ENCODE measurements around the gene NFKBIB.

Gene NFKBIB

GRCh38 chr19:38907670-38908069 is 7.9 kb downstream of the NFKBIB start:
- no peak overlapping the region for H3K4me3 ChIP-seq
- H3K36me3 ChIP-seq (ENCODE audit: insufficient read depth, low read length), result peaks cover 24% of the 10 kb centered on the region; the same call in 1 of the 2 replicates
- H3K9ac ChIP-seq (ENCODE audit: insufficient read length), result no peak overlapping the region
- no peaks in the 10 kb centered on the region for H3K9me3 ChIP-seq (ENCODE audit: low read depth, low read length)
- no peak overlapping the region for H3K27ac ChIP-seq
- DNase-seq (ENCODE audit: low read depth, low spot score), result no peak
- TF ChIP-seq EZH2 (IDR thresholded peaks at IDR 0.05) (no peak), FOXP2 (optimal IDR thresholded peaks at IDR 0.05; ENCODE audit: control extremely low read depth, extremely low read length, insufficient read depth) (no peak), POLR2AphosphoS5 (IDR thresholded peaks at IDR 0.05; ENCODE audit: borderline replicate concordance, low read depth, low read length) (no peak)

- Histone ChIP-seq H3K36me3 (ENCODE audit: insufficient read depth, low read length) (peaks cover 24% of the 10 kb centered on the region; the same call in 1 of the 2 replicates), H3K9me3 (ENCODE audit: low read depth, low read length) (no peaks in the 10 kb centered on the region), H3K4me3 (no peak overlapping the region), H3K9ac (ENCODE audit: insufficient read length) (no peak overlapping the region), H3K27ac (no peak overlapping the region)
- no peak for DNase-seq (ENCODE audit: low read depth, low spot score)
- TF ChIP-seq FOXP2 (optimal IDR thresholded peaks at IDR 0.05; ENCODE audit: control extremely low read depth, extremely low read length, insufficient read depth) (no peak), POLR2AphosphoS5 (IDR thresholded peaks at IDR 0.05; ENCODE audit: borderline replicate concordance, low read depth, low read length) (no peak; the same call in 1 of the 2 replicates), EZH2 (IDR thresholded peaks at IDR 0.05) (no peak)
Observed at GRCh38 chr19:38908911-38909310, 9.1 kb downstream of the NFKBIB start.

DNA sequence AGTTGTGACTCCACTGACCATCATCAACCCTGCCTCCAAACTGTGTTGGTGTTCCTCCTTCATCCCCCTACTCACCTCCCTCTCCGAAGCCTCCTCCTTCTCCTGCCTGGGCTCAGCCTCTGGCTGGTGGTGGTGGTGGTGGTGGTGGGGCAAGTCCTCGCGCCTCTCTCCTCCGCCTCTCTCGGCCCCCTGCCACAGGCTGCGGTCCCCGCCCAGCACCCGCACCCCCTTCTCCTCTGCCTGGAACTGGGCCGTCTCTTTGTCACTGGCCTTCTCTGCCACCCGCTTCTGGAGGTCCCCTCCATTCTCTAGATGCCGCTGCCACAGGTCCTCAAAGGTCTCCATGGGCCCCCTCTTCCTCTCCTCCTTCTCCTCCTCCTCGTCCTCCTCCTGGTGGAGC is 10.7 kb downstream of the NFKBIB start:
- H3K36me3 ChIP-seq (ENCODE audit: insufficient read depth, low read length), result peaks cover 14% of the 10 kb centered on the region; the same call in 1 of the 2 replicates
- no peak overlapping the region for H3K27ac ChIP-seq
- H3K9ac ChIP-seq (ENCODE audit: insufficient read length), result no peak overlapping the region
- DNase-seq (ENCODE audit: low read depth, low spot score), result no peak
- no peaks in the 10 kb centered on the region for H3K9me3 ChIP-seq (ENCODE audit: low read depth, low read length)
- H3K4me3 ChIP-seq, result no peak overlapping the region
- no peak for TF ChIP-seq FOXP2 (optimal IDR thresholded peaks at IDR 0.05; ENCODE audit: control extremely low read depth, extremely low read length, insufficient read depth)
- no peak for TF ChIP-seq EZH2 (IDR thresholded peaks at IDR 0.05)
- no peak for TF ChIP-seq POLR2AphosphoS5 (IDR thresholded peaks at IDR 0.05; ENCODE audit: borderline replicate concordance, low read depth, low read length)

- Histone ChIP-seq H3K36me3 (ENCODE audit: insufficient read depth, low read length) (peaks cover 11% of the 10 kb centered on the region; the same call in 1 of the 2 replicates), H3K27ac (no peak overlapping the region), H3K4me3 (no peak overlapping the region), H3K9ac (ENCODE audit: insufficient read length) (no peak overlapping the region), H3K9me3 (ENCODE audit: low read depth, low read length) (no peaks in the 10 kb centered on the region)
- DNase-seq (ENCODE audit: low read depth, low spot score), result no peak
- no peak for TF ChIP-seq FOXP2 (optimal IDR thresholded peaks at IDR 0.05; ENCODE audit: control extremely low read depth, extremely low read length, insufficient read depth)
- TF ChIP-seq POLR2AphosphoS5 (IDR thresholded peaks at IDR 0.05; ENCODE audit: borderline replicate concordance, low read depth, low read length), result no peak
- no peak for TF ChIP-seq EZH2 (IDR thresholded peaks at IDR 0.05)
Observed at GRCh38 chr19:38911388-38912001, 11.7 kb downstream of the NFKBIB start.

DNA sequence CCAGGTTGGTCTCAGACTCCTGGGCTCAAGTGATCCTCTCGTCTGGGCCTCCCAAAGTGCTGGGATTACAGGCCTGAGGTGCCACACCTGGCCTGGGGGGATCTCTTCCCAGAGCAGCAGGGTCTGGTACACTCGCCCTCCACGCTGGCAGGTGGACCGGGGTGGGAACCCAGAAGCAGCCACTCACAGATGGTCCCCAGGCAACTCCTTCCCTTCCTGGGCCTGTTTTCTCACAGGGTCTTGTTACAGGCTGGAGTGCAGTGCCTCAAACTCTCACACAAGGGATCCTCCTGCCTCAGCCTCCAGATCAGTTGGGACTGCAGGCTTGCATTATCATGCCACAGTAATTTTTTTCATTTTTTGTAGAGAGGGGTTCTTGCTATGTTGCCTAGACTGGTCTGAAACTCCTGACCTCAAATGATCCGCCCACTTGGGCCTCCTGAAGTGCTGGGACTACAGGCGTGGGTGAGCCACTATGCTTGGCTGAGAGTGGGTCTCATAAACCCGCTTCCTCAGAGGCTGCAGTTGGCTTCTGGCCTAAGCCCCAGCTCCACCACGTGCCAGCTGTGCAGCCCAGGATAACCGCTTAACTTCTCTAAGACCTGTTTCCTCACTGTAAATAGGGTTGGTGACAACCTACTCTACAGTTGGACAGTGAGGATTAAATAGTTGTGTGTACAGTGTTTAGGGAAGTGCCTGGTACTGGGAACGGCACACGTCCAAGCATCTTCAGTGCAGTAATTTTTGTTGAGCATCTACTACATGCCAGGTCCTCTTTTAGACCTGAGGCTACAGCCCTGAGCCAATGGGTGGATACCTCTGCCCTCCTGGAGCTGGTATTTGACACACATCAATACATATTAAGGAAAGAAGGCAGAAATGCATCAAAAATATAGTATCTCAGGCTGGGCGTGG is 13.1 kb downstream of the NFKBIB start:
- no peak overlapping the region for H3K4me3 ChIP-seq
- no peaks in the 10 kb centered on the region; the same call in 1 of the 2 replicates for H3K36me3 ChIP-seq (ENCODE audit: insufficient read depth, low read length)
- no peak for DNase-seq (ENCODE audit: low read depth, low spot score)
- no peak overlapping the region for H3K9ac ChIP-seq (ENCODE audit: insufficient read length)
- TF ChIP-seq POLR2AphosphoS5 (IDR thresholded peaks at IDR 0.05; ENCODE audit: borderline replicate concordance, low read depth, low read length), result no peak
- TF ChIP-seq EZH2 (IDR thresholded peaks at IDR 0.05), result no peak
- H3K27ac ChIP-seq, result no peak overlapping the region
- no peaks in the 10 kb centered on the region for H3K9me3 ChIP-seq (ENCODE audit: low read depth, low read length)

- Histone ChIP-seq H3K36me3 (ENCODE audit: insufficient read depth, low read length) (no peaks in the 10 kb centered on the region), H3K4me3 (no peak overlapping the region), H3K9me3 (ENCODE audit: low read depth, low read length) (no peaks in the 10 kb centered on the region), H3K9ac (ENCODE audit: insufficient read length) (no peak overlapping the region), H3K27ac (no peak overlapping the region)
- TF ChIP-seq EZH2 (IDR thresholded peaks at IDR 0.05) (no peak), POLR2AphosphoS5 (IDR thresholded peaks at IDR 0.05; ENCODE audit: borderline replicate concordance, low read depth, low read length) (no peak), FOXP2 (optimal IDR thresholded peaks at IDR 0.05; ENCODE audit: control extremely low read depth, extremely low read length, insufficient read depth) (no peak)
- DNase-seq (ENCODE audit: low read depth, low spot score), result no peak
Observed at GRCh38 chr19:38913958-38914357, 14.2 kb downstream of the NFKBIB start.

- TF ChIP-seq POLR2AphosphoS5 (IDR thresholded peaks at IDR 0.05; ENCODE audit: borderline replicate concordance, low read depth, low read length) (no peak), FOXP2 (optimal IDR thresholded peaks at IDR 0.05; ENCODE audit: control extremely low read depth, extremely low read length, insufficient read depth) (no peak), EZH2 (IDR thresholded peaks at IDR 0.05) (no peak)
- H3K9ac ChIP-seq (ENCODE audit: insufficient read length), result no peak overlapping the region
- H3K4me3 ChIP-seq, result no peak overlapping the region
- DNase-seq (ENCODE audit: low read depth, low spot score), result no peak
- no peak overlapping the region for H3K27ac ChIP-seq
- H3K9me3 ChIP-seq (ENCODE audit: low read depth, low read length), result no peaks in the 10 kb centered on the region
- H3K36me3 ChIP-seq (ENCODE audit: insufficient read depth, low read length), result no peaks in the 10 kb centered on the region
Observed at GRCh38 chr19:38915329-38916321, 15.9 kb downstream of the NFKBIB start.
